Superior temporal gyrus (tissue), 1 donor: ENCODE data around the gene LMOD2.
"Not testable (repeated sequence)": the region's sequence is repeated elsewhere in the genome, so short reads cannot be mapped to it uniquely, and the experiment has no call there.

Source experiments
- DNase-seq: peaks from one replicate; pipeline ENCODE4 v3.0.0-alpha.2; 2016; ENCODE audit errors: extremely low spot score

The LMOD2 gene, protein sequence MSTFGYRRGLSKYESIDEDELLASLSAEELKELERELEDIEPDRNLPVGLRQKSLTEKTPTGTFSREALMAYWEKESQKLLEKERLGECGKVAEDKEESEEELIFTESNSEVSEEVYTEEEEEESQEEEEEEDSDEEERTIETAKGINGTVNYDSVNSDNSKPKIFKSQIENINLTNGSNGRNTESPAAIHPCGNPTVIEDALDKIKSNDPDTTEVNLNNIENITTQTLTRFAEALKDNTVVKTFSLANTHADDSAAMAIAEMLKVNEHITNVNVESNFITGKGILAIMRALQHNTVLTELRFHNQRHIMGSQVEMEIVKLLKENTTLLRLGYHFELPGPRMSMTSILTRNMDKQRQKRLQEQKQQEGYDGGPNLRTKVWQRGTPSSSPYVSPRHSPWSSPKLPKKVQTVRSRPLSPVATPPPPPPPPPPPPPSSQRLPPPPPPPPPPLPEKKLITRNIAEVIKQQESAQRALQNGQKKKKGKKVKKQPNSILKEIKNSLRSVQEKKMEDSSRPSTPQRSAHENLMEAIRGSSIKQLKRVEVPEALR

GRCh38 chr7:123655614-123656013 is at the start of gene LMOD2:
Gene LMOD2, plus strand, starts transcription at chr7:123655866. Its CDS starts 98 bp downstream, at chr7:123655964.
- no peak for DNase-seq

DNA sequence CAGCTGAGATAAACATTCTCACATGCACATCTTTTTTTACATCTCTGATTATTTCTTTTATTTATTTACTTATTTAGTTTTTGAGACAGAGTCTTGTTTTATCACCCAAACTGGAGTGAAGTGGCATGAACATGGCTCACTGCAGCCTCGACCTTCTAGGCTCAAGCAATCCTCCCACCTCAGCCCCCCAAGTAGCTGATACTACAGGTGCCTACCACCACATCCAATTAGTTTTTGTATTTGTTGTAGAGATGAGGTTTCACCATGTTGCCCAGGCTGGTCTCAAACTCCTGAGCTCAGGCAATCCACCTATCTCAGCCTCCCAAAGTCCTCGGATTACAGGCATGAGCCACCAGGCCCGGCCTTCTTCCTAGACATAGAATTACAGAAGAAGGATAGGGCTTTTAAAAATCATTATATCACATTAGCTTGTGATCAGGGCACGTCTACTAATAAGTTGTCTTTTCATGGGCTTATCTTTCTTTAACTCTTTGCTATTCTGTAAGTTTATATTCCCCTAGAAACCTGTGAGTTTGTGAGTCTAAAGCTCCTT is 48.2 kb upstream of the LMOD2 start:
- no peak for DNase-seq

GRCh38 chr7:123608991-123609882 is 46.4 kb upstream of the LMOD2 start:
- no peak for DNase-seq

DNA sequence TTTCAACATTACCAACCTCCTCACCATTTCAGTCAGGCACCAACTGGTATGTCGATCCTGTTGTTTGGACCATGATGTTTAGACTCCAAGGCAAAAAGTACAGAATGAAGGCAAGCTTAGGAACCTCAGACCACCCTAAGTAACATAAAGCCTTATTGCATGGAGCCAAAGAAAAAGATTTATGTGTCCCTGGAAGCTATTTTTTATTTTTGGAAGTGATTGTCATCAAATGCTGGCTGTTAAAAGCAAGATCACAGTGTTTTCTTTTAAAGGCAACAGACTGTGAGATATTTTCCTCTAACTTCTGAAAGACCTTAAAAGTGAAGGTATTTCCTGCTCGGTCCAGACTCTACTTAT is 45.8 kb upstream of the LMOD2 start:
- DNase-seq, result no peak

GRCh38 chr7:123612024-123612423 is 43.6 kb upstream of the LMOD2 start:
- no peak for DNase-seq

DNA sequence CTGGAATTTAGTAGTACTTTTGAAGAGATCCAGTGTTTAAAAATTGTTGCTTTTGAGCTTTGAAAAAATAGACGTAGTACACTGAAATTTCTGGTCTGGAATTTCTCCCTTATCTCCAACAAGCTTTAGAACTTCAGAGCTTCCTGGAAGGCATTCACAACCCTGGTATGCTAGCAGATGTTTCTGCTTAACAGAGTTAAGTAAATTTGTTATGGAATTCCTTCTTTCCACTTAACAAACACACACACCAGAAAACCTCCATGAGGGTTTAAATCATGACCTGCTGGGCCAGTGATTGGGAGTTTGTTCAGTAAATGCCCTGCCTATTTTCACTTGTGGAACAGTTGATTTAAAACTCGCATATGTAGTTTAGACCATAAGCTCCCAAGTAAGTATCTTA is 40.3 kb upstream of the LMOD2 start:
- no peak for DNase-seq

GRCh38 chr7:123616223-123616622 is 39.4 kb upstream of the LMOD2 start:
- no peak for DNase-seq

DNA sequence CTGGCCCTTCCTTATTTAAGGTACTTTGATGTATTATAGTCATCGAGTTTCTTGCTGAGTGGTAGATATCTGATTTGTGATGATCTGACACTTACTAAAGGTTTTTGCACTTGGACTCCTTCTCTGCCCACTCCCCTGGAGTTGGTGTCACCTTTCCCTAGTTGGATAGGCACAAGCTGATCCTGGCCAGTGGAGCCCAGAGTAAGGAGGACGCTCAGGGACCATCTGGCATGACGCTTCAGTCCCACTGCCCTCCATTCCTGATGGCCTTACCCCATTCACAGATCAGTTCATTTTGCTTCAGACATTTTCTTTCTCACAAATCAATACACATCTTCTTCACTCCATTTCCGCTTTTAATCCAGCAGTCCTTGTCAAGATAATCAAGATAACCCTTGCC is 34.0 kb upstream of the LMOD2 start:
- no peak for DNase-seq

DNA sequence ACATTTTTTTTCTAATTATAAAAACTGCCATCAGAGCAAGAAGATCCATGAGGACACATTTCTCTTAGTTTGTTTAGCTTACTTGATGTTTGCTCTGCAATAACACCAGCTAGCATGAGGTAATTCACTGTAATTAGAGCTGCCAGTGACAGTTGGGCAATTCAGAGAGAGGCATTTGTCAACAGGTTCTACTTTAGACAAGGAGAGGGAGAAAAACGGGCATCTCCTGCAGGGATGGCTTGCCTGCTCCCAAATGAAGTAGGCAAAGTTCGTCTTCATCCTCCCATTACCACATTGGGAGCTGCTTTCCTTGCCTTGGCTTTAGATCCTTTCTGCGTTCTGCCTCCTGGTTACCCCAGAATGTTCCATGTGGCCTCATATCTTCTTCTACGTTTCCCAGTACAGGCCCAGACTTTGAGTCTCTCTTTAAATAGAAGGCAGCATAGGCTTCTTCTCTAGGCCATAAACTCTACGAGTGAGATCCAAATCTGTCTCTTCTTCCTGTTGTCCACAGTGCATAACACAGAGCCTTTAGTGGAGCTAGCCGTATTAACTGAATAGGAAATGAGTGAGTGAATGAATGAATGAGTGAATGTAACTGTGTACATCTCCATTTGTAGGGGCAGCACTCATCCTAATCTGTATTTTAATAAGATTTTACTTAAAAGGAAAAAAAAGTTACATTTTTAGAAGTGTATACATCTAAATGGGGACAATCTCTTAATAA is 32.8 kb upstream of the LMOD2 start:
- no peak for DNase-seq

DNA sequence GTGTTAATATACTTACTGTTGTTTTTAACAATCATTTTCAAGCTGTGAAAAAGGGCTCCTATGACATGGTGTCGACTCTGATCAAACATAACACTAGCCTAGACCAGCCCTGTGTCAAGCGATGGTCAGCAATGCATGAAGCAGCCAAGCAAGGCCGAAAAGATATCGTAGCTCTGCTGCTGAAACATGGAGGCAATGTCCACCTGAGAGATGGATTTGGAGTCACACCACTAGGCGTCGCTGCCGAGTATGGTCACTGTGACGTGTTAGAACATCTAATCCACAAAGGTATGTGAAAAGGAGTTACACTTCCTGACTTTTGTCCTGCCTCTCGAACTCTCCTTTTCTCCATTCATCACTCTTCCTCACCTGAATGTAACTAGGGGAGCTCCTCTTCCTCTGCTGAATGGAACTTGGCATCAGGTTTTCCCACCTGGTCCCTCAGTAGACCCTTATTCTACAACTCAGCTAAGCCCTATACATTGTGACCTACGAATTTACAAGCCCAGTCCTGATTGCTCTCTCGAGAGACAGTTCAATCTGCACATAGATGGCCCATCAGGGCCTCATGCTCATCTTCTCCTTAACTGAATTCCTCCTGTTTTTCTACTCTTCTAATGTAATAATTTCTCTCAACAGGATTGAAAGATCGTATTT is 31.0 kb upstream of the LMOD2 start:
- DNase-seq, result no peak

GRCh38 chr7:123625254-123625653 is 30.4 kb upstream of the LMOD2 start:
- DNase-seq, result no peak

GRCh38 chr7:123627851-123628250 is 27.8 kb upstream of the LMOD2 start:
- DNase-seq, result no peak

DNA sequence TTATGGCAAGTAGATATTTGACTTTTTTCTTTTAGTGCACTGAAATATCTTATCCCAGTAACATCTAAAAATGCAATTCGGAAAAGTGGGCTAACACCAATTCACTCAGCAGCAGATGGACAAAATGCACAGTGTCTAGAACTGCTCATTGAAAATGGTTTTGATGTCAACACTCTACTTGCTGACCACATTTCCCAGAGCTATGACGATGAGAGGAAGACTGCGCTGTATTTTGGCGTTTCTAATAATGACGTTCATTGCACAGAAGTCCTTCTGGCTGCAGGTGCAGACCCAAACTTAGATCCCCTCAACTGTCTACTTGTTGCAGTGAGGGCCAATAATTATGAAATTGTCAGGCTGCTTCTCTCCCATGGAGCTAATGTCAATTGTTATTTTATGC is 26.8 kb upstream of the LMOD2 start:
- no peak for DNase-seq

GRCh38 chr7:123629281-123629680 is 26.4 kb upstream of the LMOD2 start:
- DNase-seq, result no peak

GRCh38 chr7:123632808-123633207 is 22.9 kb upstream of the LMOD2 start:
- DNase-seq, result no peak

DNA sequence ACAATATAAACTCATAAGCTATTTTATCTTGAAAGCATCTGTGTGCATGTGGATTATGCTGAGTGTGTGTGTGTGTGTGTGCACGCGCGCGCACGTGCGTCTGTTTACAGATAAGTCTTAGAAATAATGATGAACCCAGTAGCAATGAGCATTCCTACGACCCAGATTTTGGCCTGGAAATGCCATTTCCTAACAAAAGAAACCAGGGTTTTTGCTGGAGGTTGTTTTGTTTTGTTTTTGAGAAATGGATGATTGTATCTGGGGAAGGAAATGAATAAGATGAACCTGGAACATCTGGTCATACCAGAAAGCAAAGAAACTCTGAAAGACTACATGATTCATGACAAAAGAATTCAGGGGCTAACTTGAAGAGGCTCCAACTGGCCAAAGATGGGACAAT is 22.1 kb upstream of the LMOD2 start:
- DNase-seq, result no peak

DNA sequence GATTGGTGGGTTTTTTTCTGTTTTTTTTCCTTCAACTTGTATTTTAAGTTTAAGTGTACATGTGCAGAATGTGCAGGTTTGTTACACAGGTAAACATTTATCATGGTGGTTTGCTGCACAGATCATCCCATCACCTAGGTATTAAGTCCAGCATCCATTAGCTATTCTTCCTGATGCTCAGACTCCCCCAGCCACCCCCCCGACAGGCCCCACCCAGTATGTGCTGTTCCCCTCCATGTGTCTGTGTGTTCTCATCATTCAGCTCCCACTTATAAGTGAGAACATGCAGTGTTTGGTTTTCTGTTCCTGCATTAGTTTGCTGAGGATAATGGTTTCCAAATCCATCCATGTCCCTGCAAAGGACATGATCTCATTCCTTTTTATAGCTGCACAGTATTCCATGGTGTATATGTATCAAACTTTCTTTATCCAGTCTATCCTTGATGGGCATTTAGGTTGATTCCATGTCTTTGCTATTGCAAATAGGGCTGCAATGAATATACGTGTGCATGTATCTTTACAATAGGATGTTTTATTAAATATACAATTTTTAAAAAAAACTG is 21.6 kb upstream of the LMOD2 start:
- DNase-seq, result not testable (repeated sequence)

DNA sequence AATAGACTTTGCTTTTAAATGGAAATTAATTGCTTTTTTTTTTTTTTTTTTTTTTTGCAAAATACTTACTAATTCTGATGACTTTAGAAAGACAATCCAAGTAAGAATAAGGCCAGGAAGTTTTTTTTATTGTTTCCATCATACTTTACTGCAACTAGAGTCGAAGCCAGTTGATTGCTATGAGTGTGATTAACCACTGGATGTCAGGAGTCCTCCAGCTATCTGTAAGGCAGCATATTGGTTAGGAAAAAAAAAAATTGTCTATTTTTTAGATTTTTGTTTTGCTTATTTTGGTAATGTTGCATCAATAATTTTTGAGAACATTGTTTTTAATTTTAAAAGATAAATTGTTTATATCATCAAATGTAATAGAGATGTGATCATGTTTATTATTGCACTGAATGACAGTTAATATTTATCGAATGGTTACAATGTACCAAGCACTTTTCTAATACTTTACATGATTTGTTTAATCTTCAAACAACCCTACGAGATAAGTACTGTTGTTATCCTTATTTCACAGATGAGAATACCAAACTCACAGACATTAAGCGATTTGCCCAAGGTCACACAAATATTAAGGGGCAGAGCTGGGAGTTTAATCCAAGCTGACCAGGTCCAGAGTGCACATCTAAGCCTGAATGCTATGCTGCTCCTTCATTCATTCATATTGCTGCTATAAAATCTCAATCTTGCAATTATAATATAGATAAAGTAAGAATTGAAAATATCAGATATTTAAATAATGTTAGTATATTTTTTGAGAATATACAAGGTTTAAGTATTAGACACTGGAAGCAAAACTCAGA is 19.9 kb upstream of the LMOD2 start:
- peak; percentile 24 for DNase-seq

- DNase-seq, result no peak
Observed at GRCh38 chr7:123637203-123637602, 18.5 kb upstream of the LMOD2 start.

GRCh38 chr7:123637878-123638277 is 17.8 kb upstream of the LMOD2 start:
- no peak for DNase-seq
